ENCODE measurements around the gene CHD6.

- no peak for TF ChIP-seq RNF2 (conservative IDR thresholded peaks at IDR 0.05; ENCODE audit: low read depth)
- no peak for TF ChIP-seq NFIC (IDR thresholded peaks at IDR 0.05; ENCODE audit: low read length)
- TF ChIP-seq TBX2 (CRISPR knock-in tag; IDR thresholded peaks at IDR 0.05; ENCODE audit: borderline replicate concordance): no peak
- TF ChIP-seq EP300 (IDR thresholded peaks at IDR 0.05; ENCODE audit: low read depth in 2 of 2, low read length in 2 of 2): no peak
- no peak for TF ChIP-seq EP300 (CRISPR knock-in tag; IDR thresholded peaks at IDR 0.05; ENCODE audit: borderline replicate concordance)
- TF ChIP-seq SNAPC2 (CRISPR knock-in tag; IDR thresholded peaks at IDR 0.05): no peak
- TF ChIP-seq RFX1 (IDR thresholded peaks at IDR 0.05): no peak
- no peak for TF ChIP-seq GABPA (IDR thresholded peaks at IDR 0.05; ENCODE audit: low read depth, low read length)
- TF ChIP-seq GABPA (CRISPR knock-in tag; IDR thresholded peaks at IDR 0.05; ENCODE audit: low read depth): no peak
- TF ChIP-seq ZFP41 (CRISPR knock-in tag; IDR thresholded peaks at IDR 0.05; ENCODE audit: borderline replicate concordance): no peak
- no peak for TF ChIP-seq SOX13 (IDR thresholded peaks at IDR 0.05)
- no peak for TF ChIP-seq SOX13 (CRISPR knock-in tag; conservative IDR thresholded peaks at IDR 0.05 in 1 of 2, IDR thresholded peaks at IDR 0.05 in 1 of 2)
- no peak for TF ChIP-seq ZNF580 (CRISPR knock-in tag; IDR thresholded peaks at IDR 0.05; ENCODE audit: borderline replicate concordance, low read depth)
- TF ChIP-seq ZNF776 (CRISPR knock-in tag; IDR thresholded peaks at IDR 0.05): no peak
- TF ChIP-seq EZH2 (conservative IDR thresholded peaks at IDR 0.05; ENCODE audit: low read depth, low read length): no peak
- TF ChIP-seq POLR2A (IDR thresholded peaks at IDR 0.05; ENCODE audit: insufficient read depth in 1 of 2, low read depth in 2 of 2, low read length in 2 of 2): no peak
- no peak for TF ChIP-seq CHD2 (IDR thresholded peaks at IDR 0.05; ENCODE audit: low read depth, low read length)
Observed at GRCh38 chr20:41426976-41427375, 191.2 kb downstream of the CHD6 start.

Measured in HepG2 (cell line).